ENCODE measurements around the gene PDCL2. TPM values are rescaled to one million over a fixed set of nuclear protein-coding genes. Genes with fewer than 3 reads are reported as not detected.
A peak's percentile ranks its signal among the peaks of the same experiment; 100 is the strongest.
"Not testable (repeated sequence)": the region's sequence is repeated elsewhere in the genome, so short reads cannot be mapped to it uniquely, and the experiment has no call there.

PDCL2 gene
- total RNA-seq, 1 experiment from 2014 or later, result not detected

- no peak overlapping the region for H2AFZ ChIP-seq (ENCODE audit: low read length)
- H4K91ac ChIP-seq (ENCODE audit: insufficient read length, low read depth, low read length), result no peak overlapping the region
- no peak overlapping the region for H3K9ac ChIP-seq (ENCODE audit: extremely low read depth, insufficient read length, low read length)
- no peak overlapping the region for H4K5ac ChIP-seq (ENCODE audit: insufficient read length, low read depth, low read length)
- no peak overlapping the region for H3K4me2 ChIP-seq (ENCODE audit: insufficient read depth, insufficient read length, low read length)
- H2BK120ac ChIP-seq (ENCODE audit: low read depth, low read length, poor library complexity, severe bottlenecking), result no peak overlapping the region
- TF ChIP-seq CTCF (conservative IDR thresholded peaks at IDR 0.05), result no peak
- no peaks in the 10 kb centered on the region for H3K23me2 ChIP-seq (ENCODE audit: insufficient read length, low read depth, low read length, poor library complexity, severe bottlenecking)
- H3T11ph ChIP-seq (ENCODE audit: low read length), result no peak overlapping the region
- H4K8ac ChIP-seq (replicated peaks; ENCODE audit: insufficient read length, low read depth, low read length), result no peak overlapping the region
- Mint-ChIP-seq H3K4me3 (no peak overlapping the region), H3K36me3 (ENCODE audit: insufficient read depth in 1 of 3, low read depth in 3 of 3) (peaks cover 5 to 26% (median 9%) of the 10 kb centered on the region in 3 experiments; a peak in 3 of 7 replicates), H3K27me3 (ENCODE audit: low read depth) (no peaks in the 10 kb centered on the region), H3K27ac (peak overlapping the region in 1 of 3 experiments; percentile 38; a peak in 1 of 7 replicates), H3K9me3 (peaks cover 0 to 3% of the 10 kb centered on the region in 2 experiments; a peak in 2 of 5 replicates), H3K4me1 (no peaks in the 10 kb centered on the region)
- H2BK5ac ChIP-seq (ENCODE audit: insufficient read length, low read length), result no peak overlapping the region
- H3K14ac ChIP-seq (ENCODE audit: insufficient read depth, low read length), result no peak overlapping the region
- H2AK5ac ChIP-seq (ENCODE audit: insufficient read length, low read length), result no peak overlapping the region
- no peak overlapping the region for H3K27ac ChIP-seq (ENCODE audit: insufficient read length, low read depth, low read length)
- no peaks in the 10 kb centered on the region for H3K27me3 ChIP-seq (ENCODE audit: insufficient read depth, low read length)
- no peak overlapping the region for H2BK12ac ChIP-seq (ENCODE audit: insufficient read length, low read depth, low read length)
- H3K79me2 ChIP-seq (ENCODE audit: insufficient read depth, low read length), result no peaks in the 10 kb centered on the region
- no peak overlapping the region for H3K4ac ChIP-seq (ENCODE audit: low read depth, low read length)
- DNase-seq, result no peak
- no peak overlapping the region for H3K56ac ChIP-seq (ENCODE audit: insufficient read length, low read depth, low read length)
- WGBS (ENCODE audit: extremely low coverage, insufficient read length, low lambda C conversion rate), result no CpG with 5 or more reads among the region's 2 CpGs
- H3K79me1 ChIP-seq (ENCODE audit: insufficient read depth, low read depth, low read length, poor library complexity, severe bottlenecking), result no peaks in the 10 kb centered on the region
- H3K23ac ChIP-seq (ENCODE audit: insufficient read length, low read depth, low read length), result no peak overlapping the region
- H2BK15ac ChIP-seq (ENCODE audit: low read depth, low read length), result no peak overlapping the region
- no peak overlapping the region for H3K18ac ChIP-seq (ENCODE audit: insufficient read length, low read depth, low read length)
- H4K20me1 ChIP-seq (ENCODE audit: control insufficient read depth, insufficient read depth, insufficient read length), result no peaks in the 10 kb centered on the region
- H3K4me1 ChIP-seq (ENCODE audit: insufficient read depth, low read length), result no peaks in the 10 kb centered on the region
- no peak overlapping the region for H2BK20ac ChIP-seq (ENCODE audit: low read depth, low read length, poor library complexity, severe bottlenecking)
- no peaks in the 10 kb centered on the region for H3K9me3 ChIP-seq (ENCODE audit: control insufficient read depth, low read depth, low read length)
Measured at GRCh38 chr4:55625835-55626234, 33.8 kb upstream of the PDCL2 start.

GRCh38 chr4:55624063-55624462 lies 32.0 kb upstream of the PDCL2 start:
- not testable (repeated sequence) for H2AK5ac ChIP-seq (ENCODE audit: insufficient read length, low read length); H3K27me3 ChIP-seq (ENCODE audit: insufficient read depth, low read length); H3K23ac ChIP-seq (ENCODE audit: insufficient read length, low read depth, low read length); H2BK120ac ChIP-seq (ENCODE audit: low read depth, low read length, poor library complexity, severe bottlenecking); H3K4me2 ChIP-seq (ENCODE audit: insufficient read depth, insufficient read length, low read length); H2BK15ac ChIP-seq (ENCODE audit: low read depth, low read length); H3K4me1 Mint-ChIP-seq; H3K27ac Mint-ChIP-seq; H2BK20ac ChIP-seq (ENCODE audit: low read depth, low read length, poor library complexity, severe bottlenecking); H3K4me3 Mint-ChIP-seq; H3K4ac ChIP-seq (ENCODE audit: low read depth, low read length); H2AFZ ChIP-seq (ENCODE audit: low read length); H3K9ac ChIP-seq (ENCODE audit: extremely low read depth, insufficient read length, low read length); H2BK5ac ChIP-seq (ENCODE audit: insufficient read length, low read length); H3K27ac ChIP-seq (ENCODE audit: insufficient read length, low read depth, low read length); H3K14ac ChIP-seq (ENCODE audit: insufficient read depth, low read length); H3K79me2 ChIP-seq (ENCODE audit: insufficient read depth, low read length); H3K56ac ChIP-seq (ENCODE audit: insufficient read length, low read depth, low read length); H4K5ac ChIP-seq (ENCODE audit: insufficient read length, low read depth, low read length); H2BK12ac ChIP-seq (ENCODE audit: insufficient read length, low read depth, low read length); H3K4me1 ChIP-seq (ENCODE audit: insufficient read depth, low read length); H4K20me1 ChIP-seq (ENCODE audit: control insufficient read depth, insufficient read depth, insufficient read length); H3K9me3 ChIP-seq (ENCODE audit: control insufficient read depth, low read depth, low read length); H4K8ac ChIP-seq (replicated peaks; ENCODE audit: insufficient read length, low read depth, low read length); DNase-seq; H3K79me1 ChIP-seq (ENCODE audit: insufficient read depth, low read depth, low read length, poor library complexity, severe bottlenecking); H3K23me2 ChIP-seq (ENCODE audit: insufficient read length, low read depth, low read length, poor library complexity, severe bottlenecking); H3K27me3 Mint-ChIP-seq (ENCODE audit: low read depth); H3T11ph ChIP-seq (ENCODE audit: low read length); H4K91ac ChIP-seq (ENCODE audit: insufficient read length, low read depth, low read length); H3K18ac ChIP-seq (ENCODE audit: insufficient read length, low read depth, low read length); H3K9me3 Mint-ChIP-seq
- H3K36me3 Mint-ChIP-seq (ENCODE audit: insufficient read depth in 1 of 3, low read depth in 3 of 3), result peaks cover 5 to 20% (median 9%) of the 10 kb centered on the region in 3 experiments; a peak in 2 of 7 replicates
- no CpG with 5 or more reads among the region's 1 CpG for WGBS (ENCODE audit: extremely low coverage, insufficient read length, low lambda C conversion rate)
